ENCODE results near the gene TBC1D7. TPM values are rescaled to one million over a fixed set of nuclear protein-coding genes. Genes with fewer than 3 reads are reported as not detected.

The TBC1D7 gene
- total RNA-seq, 4 donors from 2014 or later = 5.5 to 12.5 (median 8.4) TPM

DNA sequence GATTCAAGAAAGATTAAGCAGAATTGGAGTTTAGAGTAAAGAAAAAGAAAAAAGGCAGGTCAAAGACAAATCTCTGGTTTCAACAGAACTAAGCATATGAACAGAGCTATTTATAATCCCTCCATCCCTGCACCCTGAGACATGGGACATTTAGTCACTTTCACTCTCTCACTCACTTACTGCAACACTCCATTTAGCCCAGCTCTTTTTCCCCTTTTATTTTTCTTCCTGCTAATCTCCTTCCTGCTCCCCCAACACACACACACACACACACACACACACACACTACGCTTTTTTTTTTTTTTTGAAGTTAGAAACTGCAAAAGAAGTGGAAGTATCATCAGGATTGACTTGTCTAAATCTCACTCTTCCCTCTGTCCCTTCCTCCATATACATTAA, 45.1 kb upstream of the TBC1D7 start:
- intact Hi-C loops (cut with DNase I) = no loop called here
- TF ChIP-seq POLR2AphosphoS5 (IDR thresholded peaks at IDR 0.05) (no peak), POLR2A (IDR thresholded peaks at IDR 0.05; ENCODE audit: low read depth) (no peak), EP300 (IDR thresholded peaks at IDR 0.05) (no peak)
- TF ChIP-seq, protein P1, sequence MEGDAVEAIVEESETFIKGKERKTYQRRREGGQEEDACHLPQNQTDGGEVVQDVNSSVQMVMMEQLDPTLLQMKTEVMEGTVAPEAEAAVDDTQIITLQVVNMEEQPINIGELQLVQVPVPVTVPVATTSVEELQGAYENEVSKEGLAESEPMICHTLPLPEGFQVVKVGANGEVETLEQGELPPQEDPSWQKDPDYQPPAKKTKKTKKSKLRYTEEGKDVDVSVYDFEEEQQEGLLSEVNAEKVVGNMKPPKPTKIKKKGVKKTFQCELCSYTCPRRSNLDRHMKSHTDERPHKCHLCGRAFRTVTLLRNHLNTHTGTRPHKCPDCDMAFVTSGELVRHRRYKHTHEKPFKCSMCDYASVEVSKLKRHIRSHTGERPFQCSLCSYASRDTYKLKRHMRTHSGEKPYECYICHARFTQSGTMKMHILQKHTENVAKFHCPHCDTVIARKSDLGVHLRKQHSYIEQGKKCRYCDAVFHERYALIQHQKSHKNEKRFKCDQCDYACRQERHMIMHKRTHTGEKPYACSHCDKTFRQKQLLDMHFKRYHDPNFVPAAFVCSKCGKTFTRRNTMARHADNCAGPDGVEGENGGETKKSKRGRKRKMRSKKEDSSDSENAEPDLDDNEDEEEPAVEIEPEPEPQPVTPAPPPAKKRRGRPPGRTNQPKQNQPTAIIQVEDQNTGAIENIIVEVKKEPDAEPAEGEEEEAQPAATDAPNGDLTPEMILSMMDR (IDR thresholded peaks at IDR 0.05) = no peak
- Histone ChIP-seq H3K4me1 (peaks cover 4 to 27% (median 10%) of the 10 kb centered on the region in 4 donors), H3K27ac (replicated peaks in 1 of 4) (no peak overlapping the region), H3K36me3 (no peaks in the 10 kb centered on the region), H3K9me3 (no peaks in the 10 kb centered on the region), H3K27me3 (no peaks in the 10 kb centered on the region), H3K4me3 (no peak overlapping the region)
- 65% methylated on average over 1 of the region's 1 CpG for WGBS
- DNase-seq (ENCODE audit: extremely low spot score) = no peak

DNA sequence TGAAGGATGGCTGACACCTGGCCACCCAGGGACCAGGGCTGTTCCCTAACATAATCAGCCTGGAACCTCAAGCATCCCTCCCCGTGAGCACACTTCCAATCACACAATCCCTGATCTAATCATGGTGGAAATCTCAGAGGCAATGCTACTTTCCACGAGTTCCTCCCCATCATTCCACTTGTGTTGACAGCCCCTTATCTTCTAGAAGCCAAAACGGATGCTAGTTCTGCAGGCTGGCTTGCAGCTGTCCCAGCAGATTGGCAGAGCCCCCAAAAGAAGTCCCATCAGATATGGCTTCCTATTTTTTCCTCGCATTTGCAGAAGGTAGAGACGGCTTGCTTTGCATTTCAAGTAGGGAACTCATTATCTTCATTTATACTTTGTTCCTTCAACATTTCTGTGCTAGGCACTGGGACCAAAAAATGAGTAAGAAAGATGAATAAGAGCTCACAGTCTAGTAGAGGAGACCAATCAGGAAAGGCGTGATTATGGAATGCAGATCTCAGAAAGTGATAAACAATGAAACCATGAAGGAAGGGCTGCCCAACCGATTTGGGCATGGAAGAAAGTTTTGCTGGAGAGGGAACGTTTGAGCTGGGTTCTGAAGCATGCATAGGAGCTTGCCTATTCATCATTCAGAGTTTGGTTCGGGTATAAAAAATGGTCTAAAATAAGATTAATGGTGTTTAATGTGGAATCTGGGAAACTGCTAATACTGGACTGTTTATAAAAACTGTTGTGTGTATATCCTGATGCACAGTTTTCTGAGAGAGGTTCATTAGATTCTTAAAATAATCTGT, 44.6 kb upstream of the TBC1D7 start:
- intact Hi-C loops (cut with DNase I) = no loop called here
- Histone ChIP-seq H3K4me1 (peaks cover 9 to 30% (median 14%) of the 10 kb centered on the region in 4 donors), H3K27me3 (no peaks in the 10 kb centered on the region), H3K9me3 (no peaks in the 10 kb centered on the region), H3K27ac (replicated peaks in 1 of 4) (no peak overlapping the region), H3K36me3 (no peaks in the 10 kb centered on the region), H3K4me3 (no peak overlapping the region)
- DNase-seq (ENCODE audit: extremely low spot score) = no peak
- 77% methylated on average over 9 of the region's 9 CpGs for WGBS
- TF ChIP-seq POLR2AphosphoS5 (IDR thresholded peaks at IDR 0.05) (no peak), EP300 (IDR thresholded peaks at IDR 0.05) (no peak), POLR2A (IDR thresholded peaks at IDR 0.05; ENCODE audit: low read depth) (no peak)
- TF ChIP-seq, protein P1 (IDR thresholded peaks at IDR 0.05) = no peak

DNA sequence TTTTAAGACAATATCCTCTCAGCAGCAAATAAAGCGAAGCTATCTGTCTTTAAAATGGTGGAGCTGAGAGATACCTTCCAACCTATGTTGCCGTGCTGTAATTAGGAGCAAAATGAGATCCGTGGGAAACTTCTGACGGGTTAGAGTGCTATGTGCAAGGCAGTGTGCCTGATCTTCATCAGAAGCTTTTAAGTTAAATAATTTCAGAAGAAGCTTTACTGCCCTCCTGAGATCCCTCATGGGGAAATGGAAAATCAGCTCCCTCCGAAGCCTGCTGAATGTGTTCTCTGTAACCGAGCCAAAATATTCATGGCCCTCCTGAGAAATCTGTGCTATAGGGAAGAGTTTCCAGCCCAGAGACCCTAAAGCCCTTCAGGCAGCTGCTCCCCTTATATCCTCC, 43.7 kb upstream of the TBC1D7 start:
- intact Hi-C loops (cut with DNase I) = no loop called here
- TF ChIP-seq EP300 (IDR thresholded peaks at IDR 0.05) (no peak), POLR2A (IDR thresholded peaks at IDR 0.05; ENCODE audit: low read depth) (no peak)

DNA sequence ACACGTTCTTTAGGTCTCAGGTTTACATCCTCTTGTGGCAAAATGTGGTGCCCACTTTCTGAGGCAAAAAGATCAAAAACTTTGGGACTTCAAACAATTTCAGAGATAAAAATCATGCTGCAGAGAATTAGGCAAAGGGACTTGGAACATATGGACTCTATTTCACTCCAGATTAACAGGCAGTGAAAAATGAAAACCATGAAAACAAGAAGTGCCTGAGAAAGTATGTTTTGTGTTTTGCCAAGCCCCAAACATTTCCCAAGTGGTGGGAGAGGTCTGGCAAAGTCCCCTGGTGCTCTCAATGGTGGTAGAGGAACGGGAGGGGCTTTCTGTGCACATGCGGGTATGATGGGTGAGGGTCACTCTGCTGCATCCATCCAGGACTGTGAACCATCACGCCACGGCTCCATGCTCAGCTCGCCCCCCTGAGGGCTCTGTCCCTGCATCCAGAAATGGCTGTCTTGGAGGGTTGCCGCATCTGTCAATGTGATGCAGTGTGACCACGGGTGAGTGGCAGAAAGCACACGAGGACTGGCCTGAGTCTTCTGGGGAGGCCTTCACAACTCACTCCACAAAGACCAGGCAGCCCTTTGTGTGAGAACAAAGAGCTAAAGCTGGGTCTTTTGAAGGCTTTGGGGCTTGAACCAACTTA, 43.2 kb upstream of the TBC1D7 start:
- Histone ChIP-seq H3K27ac (replicated peaks in 1 of 4) (no peak overlapping the region), H3K27me3 (no peaks in the 10 kb centered on the region), H3K36me3 (no peaks in the 10 kb centered on the region), H3K4me3 (no peak overlapping the region), H3K9me3 (no peaks in the 10 kb centered on the region), H3K4me1 (peaks cover 17 to 35% (median 22%) of the 10 kb centered on the region in 4 donors)
- DNase-seq (ENCODE audit: extremely low spot score) = no peak
- no peak for TF ChIP-seq POLR2AphosphoS5 (IDR thresholded peaks at IDR 0.05)
- no peak for TF ChIP-seq POLR2A (IDR thresholded peaks at IDR 0.05; ENCODE audit: low read depth)
- no peak for TF ChIP-seq EP300 (IDR thresholded peaks at IDR 0.05)
- TF ChIP-seq, protein P1 (IDR thresholded peaks at IDR 0.05) = no peak
- intact Hi-C loops (cut with DNase I) = no loop called here
- WGBS = 92% methylated on average over 9 of the region's 9 CpGs

More for the DNA sequence above, 43.7 kb upstream of the TBC1D7 start:
- no peak for DNase-seq (ENCODE audit: extremely low spot score)
- no peaks in the 10 kb centered on the region for H3K27me3 ChIP-seq
- no peaks in the 10 kb centered on the region for H3K9me3 ChIP-seq
- no peak overlapping the region for H3K4me3 ChIP-seq
- H3K36me3 ChIP-seq = no peaks in the 10 kb centered on the region
- peaks cover 17 to 35% (median 22%) of the 10 kb centered on the region in 4 donors for H3K4me1 ChIP-seq
- H3K27ac ChIP-seq (replicated peaks in 1 of 4) = no peak overlapping the region
- 65% methylated on average over 6 of the region's 6 CpGs for WGBS

DNA sequence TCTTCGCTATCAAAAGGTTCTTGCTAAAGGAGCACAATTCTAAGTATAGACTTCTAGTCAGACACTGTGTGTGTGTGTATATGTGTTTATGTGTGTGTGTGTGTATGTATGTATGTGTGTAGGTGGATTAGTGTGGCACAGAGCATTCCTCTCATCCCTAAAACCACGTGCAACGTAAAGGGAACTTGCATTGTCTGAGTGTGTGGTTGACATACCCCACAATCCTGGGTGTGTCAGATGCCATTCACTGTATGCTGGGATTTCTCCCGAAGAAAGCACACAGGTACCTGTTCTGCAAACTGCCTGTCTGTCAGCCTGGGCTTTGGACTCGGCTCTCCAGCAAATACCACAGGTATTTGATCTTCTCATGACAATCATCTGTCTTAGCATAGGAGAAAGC, 42.3 kb upstream of the TBC1D7 start:
- WGBS = 87% methylated on average over 5 of the region's 5 CpGs
- no peak overlapping the region for H3K27ac ChIP-seq (replicated peaks in 1 of 4)
- intact Hi-C loops (cut with DNase I) = no loop called here

More for the DNA sequence above, 42.3 kb upstream of the TBC1D7 start:
- Histone ChIP-seq H3K4me3 (no peak overlapping the region), H3K36me3 (no peaks in the 10 kb centered on the region), H3K27me3 (no peaks in the 10 kb centered on the region), H3K9me3 (no peaks in the 10 kb centered on the region), H3K4me1 (peaks cover 17 to 35% (median 22%) of the 10 kb centered on the region in 4 donors)
- DNase-seq (ENCODE audit: extremely low spot score) = no peak
- no peak for TF ChIP-seq EP300 (IDR thresholded peaks at IDR 0.05)
- TF ChIP-seq, protein P1 (IDR thresholded peaks at IDR 0.05) = no peak
- no peak for TF ChIP-seq POLR2AphosphoS5 (IDR thresholded peaks at IDR 0.05)
- no peak for TF ChIP-seq POLR2A (IDR thresholded peaks at IDR 0.05; ENCODE audit: low read depth)

All from esophagus muscularis mucosa (tissue), 4 donors.